Fibroblast of villous mesenchyme (primary cell): ENCODE measurements around the gene DIPK1C. TPM values are rescaled to one million over a fixed set of nuclear protein-coding genes. Genes with fewer than 3 reads are reported as not detected.

ENCODE experiments used
- DNase-seq: peaks from one replicate; pipeline ENCODE4 v3.0.0-alpha.2; 2010; ENCODE audit warnings: low read depth
- H3K4me3 ChIP-seq: 2 replicates; pipeline ENCODE4 v1.5.1; 2011; ENCODE audit warnings: low read depth, mild to moderate bottlenecking, low read length
- CTCF ChIP-seq: IDR thresholded peaks from 2 replicates; pipeline ENCODE4 v1.5.1; 2012; ENCODE audit warnings: low read depth, mild to moderate bottlenecking, low read length; ENCODE audit not compliant: insufficient read depth
- total RNA-seq: library from RNA; depleted of rRNA; stranded (reverse); fragments of >200 nt; gene quantifications from 2 replicates; pipeline ENCODE4 v1.2.3, GENCODE V29; 2012

The DIPK1C gene
- total RNA-seq, 1 donor, result not detected

GRCh38 chr18:74413836-74414235, 43.3 kb downstream of the DIPK1C start:
- no peak for DNase-seq
- H3K4me3 ChIP-seq, result no peak overlapping the region
- TF ChIP-seq CTCF, result no peak

- H3K4me3 ChIP-seq, result no peak overlapping the region
- DNase-seq, result no peak
- TF ChIP-seq CTCF, result no peak
Measured at GRCh38 chr18:74412116-74412880, 44.8 kb downstream of the DIPK1C start.

GRCh38 chr18:74411475-74411874, 45.6 kb downstream of the DIPK1C start:
- TF ChIP-seq CTCF, result no peak
- DNase-seq, result no peak
- H3K4me3 ChIP-seq, result no peak overlapping the region

- DNase-seq, result no peak
- TF ChIP-seq CTCF, result no peak
- H3K4me3 ChIP-seq, result no peak overlapping the region
Measured at GRCh38 chr18:74410441-74410992, 46.6 kb downstream of the DIPK1C start.

- no peak overlapping the region for H3K4me3 ChIP-seq
- DNase-seq, result no peak
- TF ChIP-seq CTCF, result no peak
Measured at GRCh38 chr18:74407888-74408287, 49.2 kb downstream of the DIPK1C start.

- TF ChIP-seq CTCF, result no peak
- no peak for DNase-seq
Measured at GRCh38 chr18:74402806-74403433, 54.2 kb downstream of the DIPK1C start.

GRCh38 chr18:74400813-74401212, 56.3 kb downstream of the DIPK1C start:
- H3K4me3 ChIP-seq, result no peak overlapping the region
- no peak for TF ChIP-seq CTCF
- DNase-seq, result no peak

More at GRCh38 chr18:74402806-74403433, 54.2 kb downstream of the DIPK1C start:
- no peak overlapping the region for H3K4me3 ChIP-seq
